NB4 (cell line): ENCODE results near the gene ATP5PO.
"Not testable (repeated sequence)": the region's sequence is repeated elsewhere in the genome, so short reads cannot be mapped to it uniquely, and the experiment has no call there.

Experiments
- DNase-seq: peaks from one replicate; pipeline ENCODE4 v3.0.0; 2010; ENCODE audit warnings: low read depth
- H3K4me3 ChIP-seq: one replicate; pipeline ENCODE4 v1.5.1; 2011; ENCODE audit warnings: mild to moderate bottlenecking, low read depth, low read length, moderate library complexity
- MYC ChIP-seq: IDR thresholded peaks from 2 replicates; pipeline ENCODE4 v1.6.1; 2011; ENCODE audit warnings: low read depth, low read length
- POLR2A ChIP-seq: IDR thresholded peaks from 2 replicates; pipeline ENCODE4 v1.6.1; 2011; ENCODE audit warnings: mild to moderate bottlenecking; ENCODE audit not compliant: insufficient read length; ENCODE audit errors: extremely low read depth
- TF ChIP-seq, protein P1 (sequence below): IDR thresholded peaks from 2 replicates; pipeline ENCODE4 v1.6.1; 2011; ENCODE audit warnings: low read depth, low read length
- TF ChIP-seq, protein P2 (sequence below): IDR thresholded peaks from one replicate; pipeline ENCODE4 v1.5.1; 2012; ENCODE audit warnings: low read depth, low read length

ATP5PO gene

DNA sequence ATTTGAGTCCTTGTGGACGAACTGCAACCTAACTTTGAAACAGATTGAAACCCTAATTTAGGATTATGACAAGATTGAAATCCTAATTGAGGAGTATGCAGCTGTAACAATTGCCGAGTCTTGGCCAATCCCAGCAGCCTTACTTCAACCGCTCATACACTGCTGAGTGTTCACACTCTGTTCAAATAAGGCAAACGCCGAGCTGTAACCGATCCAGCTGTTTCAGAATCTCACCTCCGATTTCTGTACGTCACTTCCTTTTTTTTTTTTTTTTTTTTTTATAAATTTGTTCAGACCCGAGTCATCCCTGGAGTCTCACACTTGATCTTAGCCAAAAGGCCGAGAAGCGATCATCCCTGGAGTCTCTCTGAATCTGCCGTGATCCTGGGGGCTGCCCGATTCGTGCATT, 22.3 kb upstream of the ATP5PO start:
- H3K4me3 ChIP-seq: no peak overlapping the region

DNA sequence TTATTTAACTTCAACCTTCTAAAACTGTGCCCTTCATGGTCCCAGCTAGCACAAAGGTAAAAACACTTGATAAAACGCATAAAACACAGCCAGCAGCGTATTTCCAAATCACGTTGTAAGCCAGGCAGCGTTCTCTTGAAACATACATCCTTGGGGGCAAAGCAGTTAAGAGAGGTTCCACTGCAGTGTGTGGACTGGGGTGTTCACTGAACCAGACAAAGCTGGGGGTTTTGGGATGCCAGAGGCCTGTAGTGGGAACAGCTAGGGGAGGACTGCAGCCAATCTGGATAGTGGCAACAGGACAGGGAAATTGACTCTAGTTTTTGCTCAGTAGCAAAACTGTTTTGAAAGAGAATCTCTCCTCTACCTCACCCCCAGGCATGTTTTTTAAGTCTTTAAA, 21.5 kb upstream of the ATP5PO start:
- DNase-seq: no peak
- TF ChIP-seq, protein P1, sequence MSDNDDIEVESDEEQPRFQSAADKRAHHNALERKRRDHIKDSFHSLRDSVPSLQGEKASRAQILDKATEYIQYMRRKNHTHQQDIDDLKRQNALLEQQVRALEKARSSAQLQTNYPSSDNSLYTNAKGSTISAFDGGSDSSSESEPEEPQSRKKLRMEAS: no peak
- TF ChIP-seq, protein P2, sequence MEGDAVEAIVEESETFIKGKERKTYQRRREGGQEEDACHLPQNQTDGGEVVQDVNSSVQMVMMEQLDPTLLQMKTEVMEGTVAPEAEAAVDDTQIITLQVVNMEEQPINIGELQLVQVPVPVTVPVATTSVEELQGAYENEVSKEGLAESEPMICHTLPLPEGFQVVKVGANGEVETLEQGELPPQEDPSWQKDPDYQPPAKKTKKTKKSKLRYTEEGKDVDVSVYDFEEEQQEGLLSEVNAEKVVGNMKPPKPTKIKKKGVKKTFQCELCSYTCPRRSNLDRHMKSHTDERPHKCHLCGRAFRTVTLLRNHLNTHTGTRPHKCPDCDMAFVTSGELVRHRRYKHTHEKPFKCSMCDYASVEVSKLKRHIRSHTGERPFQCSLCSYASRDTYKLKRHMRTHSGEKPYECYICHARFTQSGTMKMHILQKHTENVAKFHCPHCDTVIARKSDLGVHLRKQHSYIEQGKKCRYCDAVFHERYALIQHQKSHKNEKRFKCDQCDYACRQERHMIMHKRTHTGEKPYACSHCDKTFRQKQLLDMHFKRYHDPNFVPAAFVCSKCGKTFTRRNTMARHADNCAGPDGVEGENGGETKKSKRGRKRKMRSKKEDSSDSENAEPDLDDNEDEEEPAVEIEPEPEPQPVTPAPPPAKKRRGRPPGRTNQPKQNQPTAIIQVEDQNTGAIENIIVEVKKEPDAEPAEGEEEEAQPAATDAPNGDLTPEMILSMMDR: no peak
- no peak for TF ChIP-seq MYC
- TF ChIP-seq POLR2A: no peak
- H3K4me3 ChIP-seq: no peak overlapping the region

More for the DNA sequence above, 22.3 kb upstream of the ATP5PO start:
- DNase-seq: peak; percentile 30
- no peak for TF ChIP-seq POLR2A
- TF ChIP-seq, protein P1: no peak
- no peak for TF ChIP-seq MYC
- TF ChIP-seq, protein P2: no peak

DNA sequence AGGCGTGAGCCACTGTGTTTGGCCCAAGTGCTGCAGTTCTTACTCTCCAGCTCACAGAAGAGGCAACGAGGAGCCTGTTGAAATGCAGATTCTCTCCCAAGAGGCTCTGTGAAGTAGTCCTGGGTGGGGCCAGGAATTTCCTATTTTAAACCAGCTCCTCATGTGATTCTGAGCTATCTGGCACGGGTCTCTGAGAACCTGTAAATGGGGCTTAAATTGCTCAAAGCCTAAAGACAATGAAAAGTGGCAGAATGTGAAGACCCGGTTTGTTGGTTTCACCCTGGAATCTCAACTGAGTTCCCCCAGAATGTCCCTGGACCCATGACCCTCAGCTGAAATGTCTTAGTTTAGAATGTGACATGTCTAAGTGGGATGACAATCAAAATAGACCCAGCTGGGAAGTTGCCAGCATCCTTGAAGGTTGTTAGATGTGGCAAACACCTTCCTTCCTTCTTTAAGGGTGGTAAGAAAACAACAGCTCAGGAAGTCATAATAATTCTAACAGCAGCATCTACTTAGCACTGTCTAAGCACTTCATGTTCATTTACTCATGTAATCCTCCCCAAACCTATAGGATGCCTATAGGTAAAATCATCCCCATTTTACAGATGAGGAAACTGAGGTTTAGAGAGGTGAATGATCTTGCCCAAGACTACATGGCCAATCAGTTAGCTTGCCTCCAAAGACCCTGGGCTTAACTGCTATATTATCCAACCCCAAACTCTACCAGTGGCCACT, 20.9 kb upstream of the ATP5PO start:
- no peak for DNase-seq
- H3K4me3 ChIP-seq: no peak overlapping the region
- no peak for TF ChIP-seq POLR2A
- TF ChIP-seq MYC: no peak
- TF ChIP-seq, protein P2: no peak
- TF ChIP-seq, protein P1: no peak

DNA sequence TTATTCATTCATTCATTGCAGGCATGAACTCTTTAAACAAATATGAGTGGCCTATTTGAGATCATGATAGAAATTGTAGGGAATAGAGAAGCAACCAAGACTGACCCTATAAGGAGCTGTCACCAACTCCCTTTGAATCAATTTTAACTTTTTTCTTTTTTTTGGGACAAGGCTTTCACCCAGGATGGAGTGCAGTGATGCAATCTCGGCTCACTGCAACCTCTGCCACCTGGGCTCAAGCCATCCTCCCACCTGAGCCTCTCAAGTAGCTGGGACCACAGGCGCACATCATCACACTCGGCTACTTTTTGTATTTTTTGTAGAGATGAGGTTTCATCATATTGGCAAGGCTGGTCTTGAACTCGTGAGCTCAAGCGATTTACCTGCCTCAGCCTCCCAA, 17.1 kb upstream of the ATP5PO start:
- peak overlapping the region; percentile 76 for H3K4me3 ChIP-seq
- TF ChIP-seq, protein P1: no peak
- TF ChIP-seq MYC: no peak
- TF ChIP-seq, protein P2: no peak
- no peak for TF ChIP-seq POLR2A
- no peak for DNase-seq

DNA sequence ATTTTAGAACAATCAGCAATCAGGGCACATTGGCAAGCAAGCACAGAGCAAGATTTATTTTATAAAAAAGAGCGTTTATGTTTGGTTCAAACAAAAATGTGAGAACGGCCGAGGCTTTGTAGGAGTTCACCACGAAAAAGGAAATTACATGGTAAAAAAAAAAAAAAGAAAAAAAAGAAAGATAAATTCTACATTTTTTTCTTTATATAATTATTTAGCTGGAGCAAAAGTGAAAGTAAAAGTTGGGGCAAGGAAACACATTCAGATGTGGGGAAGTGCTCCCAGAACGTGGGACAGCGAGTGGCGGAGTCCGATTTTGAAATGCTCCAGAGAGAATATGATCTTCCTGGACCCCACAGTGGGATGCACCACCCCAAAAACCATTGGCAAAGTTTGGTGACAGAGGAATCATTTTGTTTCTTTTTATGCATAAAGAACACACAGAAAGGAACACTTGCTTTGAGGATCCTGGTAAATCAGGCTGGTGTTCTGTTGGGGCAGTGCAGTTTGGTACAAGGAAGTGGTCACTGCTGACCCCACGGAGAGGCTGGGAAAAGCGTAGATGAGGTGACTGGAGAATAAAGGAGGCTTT, 16.3 kb upstream of the ATP5PO start:
- H3K4me3 ChIP-seq: peak overlapping the region; percentile 76
- peak; percentile 51 for DNase-seq
- TF ChIP-seq MYC (no peak), POLR2A (no peak)
- TF ChIP-seq, protein P2: no peak
- TF ChIP-seq, protein P1: no peak

DNA sequence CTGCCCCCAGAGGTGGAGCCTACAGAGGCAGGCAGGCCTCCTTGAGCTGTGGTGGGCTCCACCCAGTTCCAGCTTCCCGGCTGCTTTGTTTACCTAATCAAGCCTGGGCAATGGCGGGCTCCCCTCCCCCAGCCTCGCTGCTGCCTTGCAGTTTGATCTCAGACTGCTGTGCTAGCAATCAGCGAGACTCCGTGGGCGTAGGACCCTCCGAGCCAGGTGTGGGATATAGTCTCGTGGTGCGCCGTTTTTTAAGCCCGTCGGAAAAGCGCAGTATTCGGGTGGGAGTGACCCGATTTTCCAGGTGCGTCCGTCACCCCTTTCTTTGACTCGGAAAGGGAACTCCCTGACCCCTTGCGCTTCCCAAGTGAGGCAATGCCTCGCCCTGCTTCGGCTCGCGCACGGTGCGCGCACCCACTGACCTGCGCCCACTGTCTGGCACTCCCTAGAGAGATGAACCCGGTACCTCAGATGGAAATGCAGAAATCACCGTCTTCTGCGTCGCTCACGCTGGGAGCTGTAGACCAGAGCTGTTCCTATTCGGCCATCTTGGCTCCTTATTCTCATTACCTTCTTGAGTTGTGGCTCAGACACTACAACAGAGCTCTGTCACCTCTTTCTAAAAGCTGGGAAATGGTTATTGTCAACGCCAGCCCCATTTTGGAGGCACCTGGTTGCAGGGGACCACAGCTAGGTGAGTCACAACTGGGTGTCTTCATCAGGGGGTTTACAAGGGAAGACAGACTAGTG, 15.6 kb upstream of the ATP5PO start:
- peak overlapping the region; percentile 76 for H3K4me3 ChIP-seq
- DNase-seq: peak; percentile 60

DNA sequence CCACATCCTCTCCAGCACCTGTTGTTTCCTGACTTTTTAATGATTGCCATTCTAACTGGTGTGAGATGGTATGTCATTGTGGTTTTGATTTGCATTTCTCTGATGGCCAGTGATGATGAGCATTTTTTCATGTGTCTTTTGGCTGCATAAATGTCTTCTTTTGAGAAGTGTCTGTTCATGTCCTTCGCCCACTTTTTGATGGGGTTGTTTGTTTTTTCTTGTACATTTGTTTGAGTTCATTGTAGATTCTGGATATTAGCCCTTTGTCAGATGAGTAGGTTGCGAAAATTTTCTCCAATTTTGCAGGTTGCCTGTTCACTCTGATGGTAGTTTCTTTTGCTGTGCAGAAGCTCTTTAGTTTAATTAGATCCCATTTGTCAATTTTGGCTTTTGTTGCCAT, 10.6 kb upstream of the ATP5PO start:
- H3K4me3 ChIP-seq, DNase-seq: not testable (repeated sequence)
